H1 (cell line): ENCODE results near the gene SERPINB5. TPM values are rescaled to one million over a fixed set of nuclear protein-coding genes. Genes with fewer than 3 reads are reported as not detected.

Experiments used
- BACH1 ChIP-seq: IDR thresholded peaks from 2 replicates; pipeline ENCODE4 v1.6.1; 2012; ENCODE audit warnings: low read length, improper control_type of control experiment
- BRCA1 ChIP-seq: IDR thresholded peaks from 2 replicates; pipeline ENCODE4 v1.6.1; 2012; ENCODE audit warnings: low read depth, low read length, improper control_type of control experiment
- JUN ChIP-seq: IDR thresholded peaks from 2 replicates; pipeline ENCODE4 v1.6.1; 2011; ENCODE audit warnings: low read depth, mild to moderate bottlenecking, improper control_type of control experiment, low read length
- MAFK ChIP-seq: IDR thresholded peaks from 2 replicates; pipeline ENCODE4 v1.6.1; 2012; ENCODE audit warnings: low read depth, mild to moderate bottlenecking, improper control_type of control experiment, low read length
- SP1 ChIP-seq: IDR thresholded peaks from 2 replicates; pipeline ENCODE4 v1.6.1; 2011; ENCODE audit warnings: low read depth, low read length
- SRF ChIP-seq: IDR thresholded peaks from 2 replicates; pipeline ENCODE4 v1.6.1; 2011; ENCODE audit warnings: mild to moderate bottlenecking, low read depth, low read length, moderate library complexity
- YY1 ChIP-seq: IDR thresholded peaks from 2 replicates; pipeline ENCODE4 v1.6.1; 2011; ENCODE audit warnings: low read depth, mild to moderate bottlenecking, low read length
- ZNF274 ChIP-seq: IDR thresholded peaks from 2 replicates; pipeline ENCODE4 v1.7.0; 2012; ENCODE audit warnings: low read length, borderline replicate concordance; ENCODE audit errors: extremely low read depth
- polyA plus RNA-seq, 7 experiments: library from polyadenylated mRNA; depleted of rRNA in 3 of 7; stranded (reverse) in 5 of 7; unstranded in 2 of 7; fragments of >200 nt in 5 of 7; fragments of 200-250 nt in 2 of 7; gene quantifications; 1 replicate in 5 of 7; 2 replicates in 1 of 7; 4 replicates in 1 of 7; pipeline versions ENCODE4 v1.2.1 to v1.2.3, GENCODE V29; 2011 to 2013; ENCODE audit warnings: missing spikeins in 2 of 7, mixed read lengths in 2 of 7
- total RNA-seq: library from RNA; stranded (reverse); fragmentation: NEBNext Ultra II Directional; extraction: Animal tissue kit (Norgen Biotek cat#: 25700); gene quantifications from 2 replicates; pipeline ENCODE4 v1.2.1, GENCODE V29; 2021
- TF ChIP-seq, protein P1 (sequence below): IDR thresholded peaks from 2 replicates; pipeline ENCODE4 v1.6.1; 2011; ENCODE audit warnings: low read depth, mild to moderate bottlenecking, low read length; ENCODE audit not compliant: insufficient read depth
- TF ChIP-seq, protein P2 (sequence below): IDR thresholded peaks from 2 replicates; pipeline ENCODE4 v1.6.1; 2012; ENCODE audit warnings: inconsistent platforms
- TF ChIP-seq, protein P3 (sequence below): fragments of 300-600 bp; sonication (generic); IDR thresholded peaks from 2 replicates; pipeline ENCODE4 v1.7.1; 2012; ENCODE audit warnings: low read length, moderate library complexity, mild to moderate bottlenecking, inconsistent platforms; ENCODE audit not compliant: insufficient replicate concordance

The SERPINB5 gene
- total and polyA plus RNA-seq, 2 of the 8 experiments (the other 6 are each of a cell fraction or from before 2014, with no cell fraction given) = 0.03 TPM; not detected in 1

DNA sequence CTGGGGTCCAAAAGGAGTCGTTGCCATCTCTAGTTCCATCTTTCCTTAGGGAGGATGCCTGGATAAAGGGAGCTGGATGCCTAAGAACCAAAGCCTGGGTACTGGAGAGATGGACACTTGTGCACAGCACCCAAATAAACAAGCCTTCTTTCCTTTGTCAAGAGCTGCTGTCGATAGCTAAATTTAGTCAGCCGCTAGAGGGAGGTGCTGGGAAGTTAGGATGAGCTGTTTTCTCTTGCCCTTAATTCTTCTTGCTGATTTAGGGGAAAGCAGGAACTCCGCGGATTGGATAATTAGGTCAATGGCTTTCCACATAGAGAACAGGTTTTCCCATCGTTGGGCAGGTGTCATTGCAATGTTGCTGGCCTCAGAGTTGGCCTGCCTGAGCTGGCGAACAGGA lies 34.5 kb downstream of the SERPINB5 start (continued):
- TF ChIP-seq, protein P1, sequence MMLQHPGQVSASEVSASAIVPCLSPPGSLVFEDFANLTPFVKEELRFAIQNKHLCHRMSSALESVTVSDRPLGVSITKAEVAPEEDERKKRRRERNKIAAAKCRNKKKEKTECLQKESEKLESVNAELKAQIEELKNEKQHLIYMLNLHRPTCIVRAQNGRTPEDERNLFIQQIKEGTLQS = no peak
- TF ChIP-seq JUN = no peak
- TF ChIP-seq, protein P2, sequence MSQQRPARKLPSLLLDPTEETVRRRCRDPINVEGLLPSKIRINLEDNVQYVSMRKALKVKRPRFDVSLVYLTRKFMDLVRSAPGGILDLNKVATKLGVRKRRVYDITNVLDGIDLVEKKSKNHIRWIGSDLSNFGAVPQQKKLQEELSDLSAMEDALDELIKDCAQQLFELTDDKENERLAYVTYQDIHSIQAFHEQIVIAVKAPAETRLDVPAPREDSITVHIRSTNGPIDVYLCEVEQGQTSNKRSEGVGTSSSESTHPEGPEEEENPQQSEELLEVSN = 0 out of 2 replicates have a peak, but pooled peaks have one; percentile 35
- TF ChIP-seq BRCA1 = no peak
- peak; percentile 20; the same call in 1 of the 2 replicates for TF ChIP-seq MAFK
- 0 out of 2 replicates have a peak, but pooled peaks have one; percentile 37 for TF ChIP-seq YY1
- no peak for TF ChIP-seq ZNF274
- TF ChIP-seq SP1 = no peak
- TF ChIP-seq BACH1 = no peak
- TF ChIP-seq SRF = no peak
- TF ChIP-seq, protein P3, sequence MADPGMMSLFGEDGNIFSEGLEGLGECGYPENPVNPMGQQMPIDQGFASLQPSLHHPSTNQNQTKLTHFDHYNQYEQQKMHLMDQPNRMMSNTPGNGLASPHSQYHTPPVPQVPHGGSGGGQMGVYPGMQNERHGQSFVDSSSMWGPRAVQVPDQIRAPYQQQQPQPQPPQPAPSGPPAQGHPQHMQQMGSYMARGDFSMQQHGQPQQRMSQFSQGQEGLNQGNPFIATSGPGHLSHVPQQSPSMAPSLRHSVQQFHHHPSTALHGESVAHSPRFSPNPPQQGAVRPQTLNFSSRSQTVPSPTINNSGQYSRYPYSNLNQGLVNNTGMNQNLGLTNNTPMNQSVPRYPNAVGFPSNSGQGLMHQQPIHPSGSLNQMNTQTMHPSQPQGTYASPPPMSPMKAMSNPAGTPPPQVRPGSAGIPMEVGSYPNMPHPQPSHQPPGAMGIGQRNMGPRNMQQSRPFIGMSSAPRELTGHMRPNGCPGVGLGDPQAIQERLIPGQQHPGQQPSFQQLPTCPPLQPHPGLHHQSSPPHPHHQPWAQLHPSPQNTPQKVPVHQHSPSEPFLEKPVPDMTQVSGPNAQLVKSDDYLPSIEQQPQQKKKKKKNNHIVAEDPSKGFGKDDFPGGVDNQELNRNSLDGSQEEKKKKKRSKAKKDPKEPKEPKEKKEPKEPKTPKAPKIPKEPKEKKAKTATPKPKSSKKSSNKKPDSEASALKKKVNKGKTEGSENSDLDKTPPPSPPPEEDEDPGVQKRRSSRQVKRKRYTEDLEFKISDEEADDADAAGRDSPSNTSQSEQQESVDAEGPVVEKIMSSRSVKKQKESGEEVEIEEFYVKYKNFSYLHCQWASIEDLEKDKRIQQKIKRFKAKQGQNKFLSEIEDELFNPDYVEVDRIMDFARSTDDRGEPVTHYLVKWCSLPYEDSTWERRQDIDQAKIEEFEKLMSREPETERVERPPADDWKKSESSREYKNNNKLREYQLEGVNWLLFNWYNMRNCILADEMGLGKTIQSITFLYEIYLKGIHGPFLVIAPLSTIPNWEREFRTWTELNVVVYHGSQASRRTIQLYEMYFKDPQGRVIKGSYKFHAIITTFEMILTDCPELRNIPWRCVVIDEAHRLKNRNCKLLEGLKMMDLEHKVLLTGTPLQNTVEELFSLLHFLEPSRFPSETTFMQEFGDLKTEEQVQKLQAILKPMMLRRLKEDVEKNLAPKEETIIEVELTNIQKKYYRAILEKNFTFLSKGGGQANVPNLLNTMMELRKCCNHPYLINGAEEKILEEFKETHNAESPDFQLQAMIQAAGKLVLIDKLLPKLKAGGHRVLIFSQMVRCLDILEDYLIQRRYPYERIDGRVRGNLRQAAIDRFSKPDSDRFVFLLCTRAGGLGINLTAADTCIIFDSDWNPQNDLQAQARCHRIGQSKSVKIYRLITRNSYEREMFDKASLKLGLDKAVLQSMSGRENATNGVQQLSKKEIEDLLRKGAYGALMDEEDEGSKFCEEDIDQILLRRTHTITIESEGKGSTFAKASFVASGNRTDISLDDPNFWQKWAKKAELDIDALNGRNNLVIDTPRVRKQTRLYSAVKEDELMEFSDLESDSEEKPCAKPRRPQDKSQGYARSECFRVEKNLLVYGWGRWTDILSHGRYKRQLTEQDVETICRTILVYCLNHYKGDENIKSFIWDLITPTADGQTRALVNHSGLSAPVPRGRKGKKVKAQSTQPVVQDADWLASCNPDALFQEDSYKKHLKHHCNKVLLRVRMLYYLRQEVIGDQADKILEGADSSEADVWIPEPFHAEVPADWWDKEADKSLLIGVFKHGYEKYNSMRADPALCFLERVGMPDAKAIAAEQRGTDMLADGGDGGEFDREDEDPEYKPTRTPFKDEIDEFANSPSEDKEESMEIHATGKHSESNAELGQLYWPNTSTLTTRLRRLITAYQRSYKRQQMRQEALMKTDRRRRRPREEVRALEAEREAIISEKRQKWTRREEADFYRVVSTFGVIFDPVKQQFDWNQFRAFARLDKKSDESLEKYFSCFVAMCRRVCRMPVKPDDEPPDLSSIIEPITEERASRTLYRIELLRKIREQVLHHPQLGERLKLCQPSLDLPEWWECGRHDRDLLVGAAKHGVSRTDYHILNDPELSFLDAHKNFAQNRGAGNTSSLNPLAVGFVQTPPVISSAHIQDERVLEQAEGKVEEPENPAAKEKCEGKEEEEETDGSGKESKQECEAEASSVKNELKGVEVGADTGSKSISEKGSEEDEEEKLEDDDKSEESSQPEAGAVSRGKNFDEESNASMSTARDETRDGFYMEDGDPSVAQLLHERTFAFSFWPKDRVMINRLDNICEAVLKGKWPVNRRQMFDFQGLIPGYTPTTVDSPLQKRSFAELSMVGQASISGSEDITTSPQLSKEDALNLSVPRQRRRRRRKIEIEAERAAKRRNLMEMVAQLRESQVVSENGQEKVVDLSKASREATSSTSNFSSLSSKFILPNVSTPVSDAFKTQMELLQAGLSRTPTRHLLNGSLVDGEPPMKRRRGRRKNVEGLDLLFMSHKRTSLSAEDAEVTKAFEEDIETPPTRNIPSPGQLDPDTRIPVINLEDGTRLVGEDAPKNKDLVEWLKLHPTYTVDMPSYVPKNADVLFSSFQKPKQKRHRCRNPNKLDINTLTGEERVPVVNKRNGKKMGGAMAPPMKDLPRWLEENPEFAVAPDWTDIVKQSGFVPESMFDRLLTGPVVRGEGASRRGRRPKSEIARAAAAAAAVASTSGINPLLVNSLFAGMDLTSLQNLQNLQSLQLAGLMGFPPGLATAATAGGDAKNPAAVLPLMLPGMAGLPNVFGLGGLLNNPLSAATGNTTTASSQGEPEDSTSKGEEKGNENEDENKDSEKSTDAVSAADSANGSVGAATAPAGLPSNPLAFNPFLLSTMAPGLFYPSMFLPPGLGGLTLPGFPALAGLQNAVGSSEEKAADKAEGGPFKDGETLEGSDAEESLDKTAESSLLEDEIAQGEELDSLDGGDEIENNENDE = no peak
